ENCODE results near the gene GBP5.
"Not testable (repeated sequence)": the region's sequence is repeated elsewhere in the genome, so short reads cannot be mapped to it uniquely, and the experiment has no call there.

The GBP5 gene

GRCh38 chr1:89298461-89298860 is 25.8 kb upstream of the GBP5 start:
- Histone ChIP-seq H3K9me3 (ENCODE audit: low read length) (no peaks in the 10 kb centered on the region), H3K27me3 (ENCODE audit: insufficient read depth, low read length) (no peaks in the 10 kb centered on the region), H3K4me1 (ENCODE audit: insufficient read depth, low read length) (no peaks in the 10 kb centered on the region), H3K36me3 (ENCODE audit: insufficient read depth, low read length) (no peaks in the 10 kb centered on the region), H2AFZ (ENCODE audit: low read depth, low read length) (no peak overlapping the region), H3K4me3 (ENCODE audit: low read length) (no peak overlapping the region)

- no peaks in the 10 kb centered on the region for H3K36me3 ChIP-seq (ENCODE audit: insufficient read depth, low read length)
- no peaks in the 10 kb centered on the region for H3K9me3 ChIP-seq (ENCODE audit: low read length)
- no peak overlapping the region for H2AFZ ChIP-seq (ENCODE audit: low read depth, low read length)
- no peaks in the 10 kb centered on the region for H3K4me1 ChIP-seq (ENCODE audit: insufficient read depth, low read length)
- H3K27me3 ChIP-seq (ENCODE audit: insufficient read depth, low read length) = no peaks in the 10 kb centered on the region
- H3K4me3 ChIP-seq (ENCODE audit: low read length) = no peak overlapping the region
Observed at GRCh38 chr1:89295187-89295586, 22.5 kb upstream of the GBP5 start.

- no peak overlapping the region for H3K4me3 ChIP-seq (ENCODE audit: low read length)
- no peak overlapping the region for H2AFZ ChIP-seq (ENCODE audit: low read depth, low read length)
- no peaks in the 10 kb centered on the region for H3K4me1 ChIP-seq (ENCODE audit: insufficient read depth, low read length)
- no peaks in the 10 kb centered on the region for H3K9me3 ChIP-seq (ENCODE audit: low read length)
- H3K36me3 ChIP-seq (ENCODE audit: insufficient read depth, low read length) = no peaks in the 10 kb centered on the region
- no peaks in the 10 kb centered on the region for H3K27me3 ChIP-seq (ENCODE audit: insufficient read depth, low read length)
Observed at GRCh38 chr1:89291276-89291675, 18.6 kb upstream of the GBP5 start.

GRCh38 chr1:89288051-89288340 is 15.3 kb upstream of the GBP5 start:
- Histone ChIP-seq H3K27me3 (ENCODE audit: insufficient read depth, low read length) (no peaks in the 10 kb centered on the region), H3K36me3 (ENCODE audit: insufficient read depth, low read length) (no peaks in the 10 kb centered on the region), H3K4me1 (ENCODE audit: insufficient read depth, low read length) (no peaks in the 10 kb centered on the region), H2AFZ (ENCODE audit: low read depth, low read length) (no peak overlapping the region), H3K9me3 (ENCODE audit: low read length) (no peaks in the 10 kb centered on the region), H3K4me3 (ENCODE audit: low read length) (no peak overlapping the region)

- no peaks in the 10 kb centered on the region for H3K9me3 ChIP-seq (ENCODE audit: low read length)
- no peaks in the 10 kb centered on the region for H3K27me3 ChIP-seq (ENCODE audit: insufficient read depth, low read length)
- H3K4me3 ChIP-seq (ENCODE audit: low read length) = no peak overlapping the region
- no peaks in the 10 kb centered on the region for H3K36me3 ChIP-seq (ENCODE audit: insufficient read depth, low read length)
- H2AFZ ChIP-seq (ENCODE audit: low read depth, low read length) = no peak overlapping the region
- no peaks in the 10 kb centered on the region for H3K4me1 ChIP-seq (ENCODE audit: insufficient read depth, low read length)
Observed at GRCh38 chr1:89287181-89288050, 14.8 kb upstream of the GBP5 start.

- H3K9me3 ChIP-seq (ENCODE audit: low read length) = no peaks in the 10 kb centered on the region
Observed at GRCh38 chr1:89286549-89287180, 14.0 kb upstream of the GBP5 start.

GRCh38 chr1:89285745-89286380 is 13.2 kb upstream of the GBP5 start:
- H3K4me1 ChIP-seq (ENCODE audit: insufficient read depth, low read length) = no peaks in the 10 kb centered on the region
- no peaks in the 10 kb centered on the region for H3K9me3 ChIP-seq (ENCODE audit: low read length)
- no peak overlapping the region for H3K4me3 ChIP-seq (ENCODE audit: low read length)
- H3K27me3 ChIP-seq (ENCODE audit: insufficient read depth, low read length) = no peaks in the 10 kb centered on the region
- H3K36me3 ChIP-seq (ENCODE audit: insufficient read depth, low read length) = no peaks in the 10 kb centered on the region
- H2AFZ ChIP-seq (ENCODE audit: low read depth, low read length) = no peak overlapping the region

More at GRCh38 chr1:89286549-89287180, 14.0 kb upstream of the GBP5 start:
- no peaks in the 10 kb centered on the region for H3K27me3 ChIP-seq (ENCODE audit: insufficient read depth, low read length)
- H2AFZ ChIP-seq (ENCODE audit: low read depth, low read length) = no peak overlapping the region
- H3K4me1 ChIP-seq (ENCODE audit: insufficient read depth, low read length) = no peaks in the 10 kb centered on the region
- no peaks in the 10 kb centered on the region for H3K36me3 ChIP-seq (ENCODE audit: insufficient read depth, low read length)
- no peak overlapping the region for H3K4me3 ChIP-seq (ENCODE audit: low read length)

- H3K9me3 ChIP-seq (ENCODE audit: low read length); H3K36me3 ChIP-seq (ENCODE audit: insufficient read depth, low read length); H3K4me1 ChIP-seq (ENCODE audit: insufficient read depth, low read length); H3K4me3 ChIP-seq (ENCODE audit: low read length); H3K27me3 ChIP-seq (ENCODE audit: insufficient read depth, low read length); H2AFZ ChIP-seq (ENCODE audit: low read depth, low read length): not testable (repeated sequence)
Observed at GRCh38 chr1:89284078-89284763, 11.6 kb upstream of the GBP5 start.

GRCh38 chr1:89280766-89281165 is 8.1 kb upstream of the GBP5 start:
- Histone ChIP-seq H3K36me3 (ENCODE audit: insufficient read depth, low read length) (no peaks in the 10 kb centered on the region), H3K27me3 (ENCODE audit: insufficient read depth, low read length) (no peaks in the 10 kb centered on the region), H2AFZ (ENCODE audit: low read depth, low read length) (no peak overlapping the region), H3K4me1 (ENCODE audit: insufficient read depth, low read length) (no peaks in the 10 kb centered on the region), H3K4me3 (ENCODE audit: low read length) (no peak overlapping the region), H3K9me3 (ENCODE audit: low read length) (no peaks in the 10 kb centered on the region)

- no peak overlapping the region for H2AFZ ChIP-seq (ENCODE audit: low read depth, low read length)
- H3K4me1 ChIP-seq (ENCODE audit: insufficient read depth, low read length) = no peaks in the 10 kb centered on the region
- H3K4me3 ChIP-seq (ENCODE audit: low read length) = no peak overlapping the region
- H3K36me3 ChIP-seq (ENCODE audit: insufficient read depth, low read length) = no peaks in the 10 kb centered on the region
- H3K27me3 ChIP-seq (ENCODE audit: insufficient read depth, low read length) = no peaks in the 10 kb centered on the region
- no peaks in the 10 kb centered on the region for H3K9me3 ChIP-seq (ENCODE audit: low read length)
Observed at GRCh38 chr1:89279011-89279466, 6.4 kb upstream of the GBP5 start.

- no peaks in the 10 kb centered on the region for H3K4me1 ChIP-seq (ENCODE audit: insufficient read depth, low read length)
- H2AFZ ChIP-seq (ENCODE audit: low read depth, low read length) = no peak overlapping the region
- no peak overlapping the region for H3K4me3 ChIP-seq (ENCODE audit: low read length)
- no peaks in the 10 kb centered on the region for H3K36me3 ChIP-seq (ENCODE audit: insufficient read depth, low read length)
- no peaks in the 10 kb centered on the region for H3K9me3 ChIP-seq (ENCODE audit: low read length)
- H3K27me3 ChIP-seq (ENCODE audit: insufficient read depth, low read length) = no peaks in the 10 kb centered on the region
Observed at GRCh38 chr1:89277725-89278124, 5.1 kb upstream of the GBP5 start.

GRCh38 chr1:89276690-89277089 is 4.0 kb upstream of the GBP5 start:
- Histone ChIP-seq H2AFZ (ENCODE audit: low read depth, low read length) (no peak overlapping the region), H3K9me3 (ENCODE audit: low read length) (no peaks in the 10 kb centered on the region), H3K36me3 (ENCODE audit: insufficient read depth, low read length) (no peaks in the 10 kb centered on the region)

GRCh38 chr1:89274411-89274857 is 1.8 kb upstream of the GBP5 start:
- Histone ChIP-seq H2AFZ (ENCODE audit: low read depth, low read length) (no peak overlapping the region), H3K27me3 (ENCODE audit: insufficient read depth, low read length) (no peaks in the 10 kb centered on the region), H3K36me3 (ENCODE audit: insufficient read depth, low read length) (no peaks in the 10 kb centered on the region), H3K9me3 (ENCODE audit: low read length) (no peaks in the 10 kb centered on the region), H3K4me1 (ENCODE audit: insufficient read depth, low read length) (no peaks in the 10 kb centered on the region), H3K4me3 (ENCODE audit: low read length) (no peak overlapping the region)

More at GRCh38 chr1:89276690-89277089, 4.0 kb upstream of the GBP5 start:
- Histone ChIP-seq H3K4me1 (ENCODE audit: insufficient read depth, low read length) (no peaks in the 10 kb centered on the region), H3K4me3 (ENCODE audit: low read length) (no peak overlapping the region), H3K27me3 (ENCODE audit: insufficient read depth, low read length) (no peaks in the 10 kb centered on the region)

Measured in neuron (in vitro differentiated cells).